ENCODE data around the gene SOX5. TPM values are rescaled to one million over a fixed set of nuclear protein-coding genes. Genes with fewer than 3 reads are reported as not detected.

SOX5 gene
- total and polyA plus RNA-seq, 9 of the 15 experiments (the other 6 are each of a cell fraction or from before 2014, with no cell fraction given): 8.3 to 16.5 (median 11.9) TPM

- TF ChIP-seq, protein P1, sequence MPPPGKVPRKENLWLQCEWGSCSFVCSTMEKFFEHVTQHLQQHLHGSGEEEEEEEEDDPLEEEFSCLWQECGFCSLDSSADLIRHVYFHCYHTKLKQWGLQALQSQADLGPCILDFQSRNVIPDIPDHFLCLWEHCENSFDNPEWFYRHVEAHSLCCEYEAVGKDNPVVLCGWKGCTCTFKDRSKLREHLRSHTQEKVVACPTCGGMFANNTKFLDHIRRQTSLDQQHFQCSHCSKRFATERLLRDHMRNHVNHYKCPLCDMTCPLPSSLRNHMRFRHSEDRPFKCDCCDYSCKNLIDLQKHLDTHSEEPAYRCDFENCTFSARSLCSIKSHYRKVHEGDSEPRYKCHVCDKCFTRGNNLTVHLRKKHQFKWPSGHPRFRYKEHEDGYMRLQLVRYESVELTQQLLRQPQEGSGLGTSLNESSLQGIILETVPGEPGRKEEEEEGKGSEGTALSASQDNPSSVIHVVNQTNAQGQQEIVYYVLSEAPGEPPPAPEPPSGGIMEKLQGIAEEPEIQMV (tag; conservative IDR thresholded peaks at IDR 0.05; ENCODE audit: low read depth): no peak
- TF ChIP-seq NR2C1 (IDR thresholded peaks at IDR 0.05) (no peak), NR2C1 (tag; IDR thresholded peaks at IDR 0.05) (no peak), PURB (CRISPR knock-in tag; IDR thresholded peaks at IDR 0.05; ENCODE audit: low read depth) (no peak), ZNF347 (CRISPR knock-in tag; IDR thresholded peaks at IDR 0.05; ENCODE audit: low read depth) (no peak), MCM5 (IDR thresholded peaks at IDR 0.05; ENCODE audit: low read depth) (no peak), IFI16 (CRISPR knock-in tag; IDR thresholded peaks at IDR 0.05) (no peak), SPI1 (IDR thresholded peaks at IDR 0.05; ENCODE audit: borderline replicate concordance, low read depth, low read length) (peak; percentile 72; the same call in 1 of the 2 replicates), E2F3 (CRISPR knock-in tag; IDR thresholded peaks at IDR 0.05) (no peak), RAD21 (CRISPR knock-in tag; conservative IDR thresholded peaks at IDR 0.05 in 1 of 2, IDR thresholded peaks at IDR 0.05 in 1 of 2) (peak; percentile 40 to 60), TAF7 (tag; IDR thresholded peaks at IDR 0.05) (no peak), TAF1 (IDR thresholded peaks at IDR 0.05; ENCODE audit: control insufficient read depth, extremely low read depth, insufficient read depth, low read length, severe bottlenecking) (no peak), ZNF444 (CRISPR knock-in tag; IDR thresholded peaks at IDR 0.05) (no peak), CTCF (IDR thresholded peaks at IDR 0.05 in 2 of 3, conservative IDR thresholded peaks at IDR 0.05 in 1 of 3; ENCODE audit: insufficient read depth in 2 of 3, low read depth in 1 of 3, low read length in 3 of 3) (peak in 2 of 3 experiments; percentile 28 to 32; a peak in 3 of 6 replicates), NFYB (IDR thresholded peaks at IDR 0.05; ENCODE audit: extremely low read depth, insufficient read length) (no peak)
- TF ChIP-seq, protein P2, sequence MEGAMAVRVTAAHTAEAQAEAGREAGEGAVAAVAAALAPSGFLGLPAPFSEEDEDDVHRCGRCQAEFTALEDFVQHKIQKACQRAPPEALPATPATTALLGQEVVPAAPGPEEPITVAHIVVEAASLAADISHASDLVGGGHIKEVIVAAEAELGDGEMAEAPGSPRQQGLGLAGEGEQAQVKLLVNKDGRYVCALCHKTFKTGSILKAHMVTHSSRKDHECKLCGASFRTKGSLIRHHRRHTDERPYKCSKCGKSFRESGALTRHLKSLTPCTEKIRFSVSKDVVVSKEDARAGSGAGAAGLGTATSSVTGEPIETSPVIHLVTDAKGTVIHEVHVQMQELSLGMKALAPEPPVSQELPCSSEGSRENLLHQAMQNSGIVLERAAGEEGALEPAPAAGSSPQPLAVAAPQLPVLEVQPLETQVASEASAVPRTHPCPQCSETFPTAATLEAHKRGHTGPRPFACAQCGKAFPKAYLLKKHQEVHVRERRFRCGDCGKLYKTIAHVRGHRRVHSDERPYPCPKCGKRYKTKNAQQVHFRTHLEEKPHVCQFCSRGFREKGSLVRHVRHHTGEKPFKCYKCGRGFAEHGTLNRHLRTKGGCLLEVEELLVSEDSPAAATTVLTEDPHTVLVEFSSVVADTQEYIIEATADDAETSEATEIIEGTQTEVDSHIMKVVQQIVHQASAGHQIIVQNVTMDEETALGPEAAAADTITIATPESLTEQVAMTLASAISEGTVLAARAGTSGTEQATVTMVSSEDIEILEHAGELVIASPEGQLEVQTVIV (CRISPR knock-in tag; IDR thresholded peaks at IDR 0.05; ENCODE audit: borderline replicate concordance): no peak
- TF ChIP-seq, protein P3, sequence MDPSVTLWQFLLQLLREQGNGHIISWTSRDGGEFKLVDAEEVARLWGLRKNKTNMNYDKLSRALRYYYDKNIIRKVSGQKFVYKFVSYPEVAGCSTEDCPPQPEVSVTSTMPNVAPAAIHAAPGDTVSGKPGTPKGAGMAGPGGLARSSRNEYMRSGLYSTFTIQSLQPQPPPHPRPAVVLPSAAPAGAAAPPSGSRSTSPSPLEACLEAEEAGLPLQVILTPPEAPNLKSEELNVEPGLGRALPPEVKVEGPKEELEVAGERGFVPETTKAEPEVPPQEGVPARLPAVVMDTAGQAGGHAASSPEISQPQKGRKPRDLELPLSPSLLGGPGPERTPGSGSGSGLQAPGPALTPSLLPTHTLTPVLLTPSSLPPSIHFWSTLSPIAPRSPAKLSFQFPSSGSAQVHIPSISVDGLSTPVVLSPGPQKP (CRISPR knock-in tag; IDR thresholded peaks at IDR 0.05): no peak
These were observed 279.8 kb downstream of the SOX5 start (continued) for GRCh38 chr12:23669691-23670090.
